Measurements from ENCODE around the gene CPVL.

CPVL gene

GRCh38 chr7:29040579-29040925 lies 105.8 kb downstream of the CPVL start:
- no peak for DNase-seq

- DNase-seq: no peak
Measured at GRCh38 chr7:29039821-29040578, 106.3 kb downstream of the CPVL start.

- DNase-seq: no peak
Measured at GRCh38 chr7:29038463-29038862, 107.9 kb downstream of the CPVL start.

- DNase-seq: no peak
Measured at GRCh38 chr7:29035044-29035740, 111.1 kb downstream of the CPVL start.

GRCh38 chr7:29033584-29033983 lies 112.8 kb downstream of the CPVL start:
- no peak for DNase-seq

GRCh38 chr7:29032146-29032545 lies 114.2 kb downstream of the CPVL start:
- DNase-seq: no peak

GRCh38 chr7:29030781-29031275 lies 115.5 kb downstream of the CPVL start:
- no peak for DNase-seq

GRCh38 chr7:29022291-29022988 lies 123.9 kb downstream of the CPVL start:
- no peak for DNase-seq

- DNase-seq: no peak
Measured at GRCh38 chr7:29019896-29020295, 126.4 kb downstream of the CPVL start.

GRCh38 chr7:29019387-29019786 lies 127.0 kb downstream of the CPVL start:
- DNase-seq: no peak

GRCh38 chr7:29017713-29018112 lies 128.6 kb downstream of the CPVL start:
- no peak for DNase-seq

- no peak for DNase-seq
Measured at GRCh38 chr7:29014725-29015124, 131.6 kb downstream of the CPVL start.

- DNase-seq: no peak
Measured at GRCh38 chr7:29013931-29014330, 132.4 kb downstream of the CPVL start.

- no peak for DNase-seq
Measured at GRCh38 chr7:29013082-29013695, 133.1 kb downstream of the CPVL start.

GRCh38 chr7:29009947-29010346 lies 136.4 kb downstream of the CPVL start:
- DNase-seq: no peak

- no peak for DNase-seq
Measured at GRCh38 chr7:29008590-29008989, 137.7 kb downstream of the CPVL start.

- no peak for DNase-seq
Measured at GRCh38 chr7:29007127-29007526, 139.2 kb downstream of the CPVL start.

GRCh38 chr7:29005829-29006228 lies 140.5 kb downstream of the CPVL start:
- no peak for DNase-seq

GRCh38 chr7:29005406-29005805 lies 140.9 kb downstream of the CPVL start:
- DNase-seq: no peak

- no peak for DNase-seq
Measured at GRCh38 chr7:29003703-29004102, 142.6 kb downstream of the CPVL start.

- no peak for DNase-seq
Measured at GRCh38 chr7:29000717-29001076, 145.6 kb downstream of the CPVL start.

GRCh38 chr7:28999895-29000716 lies 146.2 kb downstream of the CPVL start:
- no peak for DNase-seq

Data from effector CD8-positive, alpha-beta T cell (primary cell).